Thyroid gland (tissue), 4 donors: ENCODE results near the gene TBC1D23. TPM values are rescaled to one million over a fixed set of nuclear protein-coding genes. Genes with fewer than 3 reads are reported as not detected.
"Not testable (repeated sequence)": the region's sequence is repeated elsewhere in the genome, so short reads cannot be mapped to it uniquely, and the experiment has no call there.

ENCODE experiments used
- DNase-seq, 2 donors: peaks; one replicate each; pipeline ENCODE4 v3.0.0-alpha.2; 2019
- H3K27ac ChIP-seq, 3 donors: fragments of 200-600 bp; sonication (generic); 1 replicate in 2 of 3; 2 replicates in 1 of 3; pipeline ENCODE4 v1.5.1; 2016 to 2019; ENCODE audit warnings: mild to moderate bottlenecking in 1 of 3, moderate library complexity in 1 of 3
- H3K27me3 ChIP-seq: fragments of 200-600 bp; sonication (generic); one replicate; pipeline ENCODE4 v1.5.1; 2019
- H3K36me3 ChIP-seq, 2 donors: fragments of 200-600 bp; sonication (generic); one replicate each; pipeline ENCODE4 v1.5.1; 2016 to 2019
- H3K4me1 ChIP-seq, 2 donors: fragments of 200-600 bp; sonication (generic); one replicate each; pipeline ENCODE4 v1.5.1; 2017 to 2019
- H3K4me3 ChIP-seq, 3 donors: fragments of 200-600 bp; sonication (generic); replicated peaks in 1 of 3; 1 replicate in 2 of 3; 2 replicates in 1 of 3; pipeline ENCODE4 v1.5.1; 2016; ENCODE audit warnings: mild to moderate bottlenecking in 1 of 3
- H3K9me3 ChIP-seq: fragments of 200-600 bp; sonication (generic); one replicate; pipeline ENCODE4 v1.5.1; 2017
- POLR2A ChIP-seq, 2 donors: fragments of 450-650 bp; IDR thresholded peaks; one replicate each; pipeline ENCODE4 v1.6.1; 2017; ENCODE audit warnings: antibody characterized with exemption in 2 of 2, mild to moderate bottlenecking in 2 of 2, moderate library complexity in 1 of 2
- WGBS, 2 donors: methylation state at CpG; one replicate each; pipeline ENCODE4 v1.1.5; 2017; 5-methylcytosine and 5-hydroxymethylcytosine counted together
- intact Hi-C: fragments of 100-400 bp; cut with DNase I; formaldehyde crosslinking; loops from one replicate; pipeline ENCODE4 v1.15.1; 2023
- total RNA-seq, 4 donors: library from RNA; depleted of rRNA; stranded (reverse); fragments of >200 nt; gene quantifications; one replicate each; pipeline ENCODE4 v1.2.3, GENCODE V29; 2016
- TF ChIP-seq, protein P1 (sequence below), 6 experiments: fragments of 200-600 bp in 3 of 6; fragments of 450-650 bp in 3 of 6; sonication (generic) in 3 of 6; IDR thresholded peaks; one replicate each; pipeline ENCODE4 v1.5.1; 2016 to 2019; ENCODE audit warnings: antibody characterized with exemption in 6 of 6, mild to moderate bottlenecking in 2 of 6, inconsistent platforms in 1 of 6, moderate library complexity in 1 of 6

Gene TBC1D23
- total RNA-seq, 4 donors from 2014 or later, result 35.9 to 104 (median 63.7) TPM

DNA sequence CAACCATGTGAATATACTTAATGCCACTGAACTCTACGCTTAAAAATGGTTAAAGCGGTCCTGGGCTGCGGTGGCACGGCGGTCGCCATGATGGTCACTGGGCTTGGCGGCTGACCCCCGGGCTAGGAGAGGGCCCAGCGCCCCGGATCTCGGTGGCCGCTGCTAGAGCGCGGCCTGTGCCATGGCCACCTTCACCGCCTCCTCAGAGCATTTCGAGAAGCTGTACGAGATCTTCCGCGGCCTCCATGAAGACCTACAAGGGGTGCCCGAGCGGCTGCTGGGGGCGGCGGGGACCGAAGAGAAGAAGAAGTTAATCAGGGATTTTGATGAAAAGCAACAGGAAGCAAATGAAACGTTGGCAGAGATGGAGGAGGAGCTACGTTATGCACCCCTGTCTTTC, 35.6 kb upstream of the TBC1D23 start:
- Histone ChIP-seq H3K36me3 (no peaks in the 10 kb centered on the region), H3K27ac (no peak overlapping the region), H3K4me3 (no peak overlapping the region), H3K27me3 (no peaks in the 10 kb centered on the region), H3K4me1 (no peaks in the 10 kb centered on the region), H3K9me3 (no peaks in the 10 kb centered on the region)
- WGBS, 2 donors, result 92 to 97% methylated on average over 26 of the region's 26 CpGs
- TF ChIP-seq POLR2A (IDR thresholded peaks at IDR 0.05), result no peak
- TF ChIP-seq, protein P1, sequence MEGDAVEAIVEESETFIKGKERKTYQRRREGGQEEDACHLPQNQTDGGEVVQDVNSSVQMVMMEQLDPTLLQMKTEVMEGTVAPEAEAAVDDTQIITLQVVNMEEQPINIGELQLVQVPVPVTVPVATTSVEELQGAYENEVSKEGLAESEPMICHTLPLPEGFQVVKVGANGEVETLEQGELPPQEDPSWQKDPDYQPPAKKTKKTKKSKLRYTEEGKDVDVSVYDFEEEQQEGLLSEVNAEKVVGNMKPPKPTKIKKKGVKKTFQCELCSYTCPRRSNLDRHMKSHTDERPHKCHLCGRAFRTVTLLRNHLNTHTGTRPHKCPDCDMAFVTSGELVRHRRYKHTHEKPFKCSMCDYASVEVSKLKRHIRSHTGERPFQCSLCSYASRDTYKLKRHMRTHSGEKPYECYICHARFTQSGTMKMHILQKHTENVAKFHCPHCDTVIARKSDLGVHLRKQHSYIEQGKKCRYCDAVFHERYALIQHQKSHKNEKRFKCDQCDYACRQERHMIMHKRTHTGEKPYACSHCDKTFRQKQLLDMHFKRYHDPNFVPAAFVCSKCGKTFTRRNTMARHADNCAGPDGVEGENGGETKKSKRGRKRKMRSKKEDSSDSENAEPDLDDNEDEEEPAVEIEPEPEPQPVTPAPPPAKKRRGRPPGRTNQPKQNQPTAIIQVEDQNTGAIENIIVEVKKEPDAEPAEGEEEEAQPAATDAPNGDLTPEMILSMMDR (IDR thresholded peaks at IDR 0.05), result no peak
- DNase-seq, result no peak
- intact Hi-C loops, result no loop called here

DNA sequence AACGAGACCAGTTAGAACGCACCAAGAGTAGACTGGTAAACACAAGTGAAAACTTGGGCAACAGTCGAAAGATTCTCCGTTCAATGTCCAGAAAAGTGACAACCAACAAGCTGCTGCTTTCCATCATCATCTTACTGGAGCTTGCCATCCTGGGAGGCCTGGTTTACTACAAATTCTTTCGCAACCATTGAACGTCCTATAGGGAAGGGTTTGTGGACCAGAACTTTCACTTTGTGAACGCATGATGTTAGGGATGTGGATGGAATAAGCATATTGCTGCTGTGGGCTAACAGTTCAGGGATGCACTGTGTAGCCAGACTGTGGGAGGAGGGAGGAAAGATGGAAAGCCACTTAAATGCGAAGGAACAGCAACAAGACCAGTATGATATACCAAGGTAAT, 34.9 kb upstream of the TBC1D23 start:
- no peak for DNase-seq
- Histone ChIP-seq H3K36me3 (no peaks in the 10 kb centered on the region), H3K9me3 (no peaks in the 10 kb centered on the region), H3K4me3 (no peak overlapping the region), H3K27ac (no peak overlapping the region), H3K27me3 (no peaks in the 10 kb centered on the region), H3K4me1 (no peaks in the 10 kb centered on the region)
- TF ChIP-seq POLR2A (IDR thresholded peaks at IDR 0.05), result no peak
- TF ChIP-seq, protein P1 (IDR thresholded peaks at IDR 0.05), result no peak
- intact Hi-C loops, result no loop called here
- 93 to 97% methylated on average over 8 of the region's 8 CpGs for WGBS, 2 donors

DNA sequence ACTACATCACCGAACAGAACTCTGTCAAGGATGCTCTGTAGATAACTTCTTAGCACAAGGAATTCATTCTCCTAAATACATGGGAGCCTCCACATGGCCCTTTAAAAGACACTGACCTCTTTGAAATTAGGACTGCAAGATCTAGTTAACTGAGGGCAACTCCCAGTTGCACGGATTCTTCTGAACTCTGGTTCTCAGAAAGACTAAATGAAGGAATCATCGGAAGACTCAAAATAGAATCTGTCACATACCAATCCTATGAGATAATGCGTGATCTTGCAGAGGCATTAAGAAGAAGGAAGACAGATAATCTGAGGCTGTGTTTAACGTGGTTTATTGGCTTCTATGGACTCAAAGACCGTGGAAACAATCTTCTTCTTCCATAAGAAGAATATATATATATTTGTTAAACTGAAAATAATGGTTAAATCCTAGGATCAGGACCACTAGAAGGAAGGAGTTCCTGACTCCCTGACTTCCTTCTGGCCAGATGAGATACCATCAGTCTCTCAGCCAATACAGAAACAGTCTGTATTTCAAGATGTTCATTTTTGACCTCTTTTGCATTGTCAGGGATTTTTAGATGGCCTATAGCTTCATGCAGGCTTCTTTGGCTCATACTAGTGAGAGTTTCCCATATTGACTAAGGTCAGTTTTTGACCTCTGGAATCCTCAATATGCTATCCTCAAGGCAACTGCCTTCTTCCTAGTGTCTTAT, 33.9 kb upstream of the TBC1D23 start:
- Histone ChIP-seq H3K27me3 (no peaks in the 10 kb centered on the region), H3K4me3 (no peak overlapping the region), H3K9me3 (no peaks in the 10 kb centered on the region), H3K36me3 (no peaks in the 10 kb centered on the region), H3K27ac (no peak overlapping the region), H3K4me1 (no peaks in the 10 kb centered on the region)
- TF ChIP-seq, protein P1 (IDR thresholded peaks at IDR 0.05), result no peak
- no peak for TF ChIP-seq POLR2A (IDR thresholded peaks at IDR 0.05)
- 74% methylated on average over 6 of the region's 6 CpGs for WGBS, 2 donors
- intact Hi-C loops, result no loop called here
- DNase-seq, result no peak

DNA sequence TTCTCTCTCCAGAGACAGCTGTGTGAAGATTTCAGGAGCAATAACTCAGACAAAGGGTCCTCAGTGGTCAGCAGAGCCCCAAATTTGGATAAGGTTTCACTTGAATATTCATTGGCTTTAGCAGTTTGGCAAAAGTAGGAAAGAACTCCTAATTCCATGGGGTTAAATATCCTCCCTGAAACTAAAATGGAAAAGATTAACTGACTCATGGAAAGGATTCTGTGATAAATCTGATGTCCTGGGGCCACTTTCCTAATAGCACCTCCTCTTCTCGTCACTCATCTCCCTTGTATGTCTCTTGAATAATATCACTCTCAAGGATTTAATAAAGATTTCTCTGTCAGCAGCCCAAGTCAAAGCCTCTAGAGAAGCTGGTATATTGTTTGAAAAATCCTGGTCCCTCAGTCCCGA, 33.3 kb upstream of the TBC1D23 start:
- intact Hi-C loops, result no loop called here
- WGBS, 2 donors, result 80 to 93% methylated on average over 2 of the region's 2 CpGs

DNA sequence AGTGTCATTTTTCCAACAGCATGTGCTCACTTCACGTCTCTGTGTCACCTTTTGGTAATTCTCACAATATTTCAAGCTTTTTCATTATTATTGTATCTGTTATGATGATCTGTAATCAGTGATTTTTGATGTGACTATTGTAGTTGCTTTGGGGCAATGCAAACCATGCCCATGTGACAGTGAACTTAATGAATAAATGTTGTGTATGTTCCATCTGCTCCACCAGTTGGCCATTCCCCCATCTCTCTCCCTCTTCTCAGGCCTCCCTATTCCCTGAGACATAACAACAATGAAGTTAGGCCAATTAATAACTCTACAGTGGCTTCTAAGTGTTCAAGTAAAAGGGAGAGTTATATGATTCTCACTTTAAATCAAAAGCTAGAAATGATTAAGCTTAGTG, 32.5 kb upstream of the TBC1D23 start:
- 86 to 89% methylated on average over 1 of the region's 1 CpG for WGBS, 2 donors
- no peaks in the 10 kb centered on the region for H3K27me3 ChIP-seq
- TF ChIP-seq POLR2A (IDR thresholded peaks at IDR 0.05), result no peak
- TF ChIP-seq, protein P1 (IDR thresholded peaks at IDR 0.05), result no peak
- intact Hi-C loops, result no loop called here
- H3K4me3 ChIP-seq, result no peak overlapping the region
- no peak for DNase-seq
- H3K36me3 ChIP-seq, result no peaks in the 10 kb centered on the region
- no peaks in the 10 kb centered on the region for H3K4me1 ChIP-seq
- H3K9me3 ChIP-seq, result no peaks in the 10 kb centered on the region
- H3K27ac ChIP-seq, result no peak overlapping the region

More for the DNA sequence above, 33.3 kb upstream of the TBC1D23 start:
- no peak overlapping the region for H3K27ac ChIP-seq
- DNase-seq, result no peak
- H3K4me1 ChIP-seq, result no peaks in the 10 kb centered on the region
- no peaks in the 10 kb centered on the region for H3K27me3 ChIP-seq
- no peaks in the 10 kb centered on the region for H3K9me3 ChIP-seq
- no peak for TF ChIP-seq POLR2A (IDR thresholded peaks at IDR 0.05)
- TF ChIP-seq, protein P1 (IDR thresholded peaks at IDR 0.05), result no peak
- no peak overlapping the region for H3K4me3 ChIP-seq
- H3K36me3 ChIP-seq, result no peaks in the 10 kb centered on the region

DNA sequence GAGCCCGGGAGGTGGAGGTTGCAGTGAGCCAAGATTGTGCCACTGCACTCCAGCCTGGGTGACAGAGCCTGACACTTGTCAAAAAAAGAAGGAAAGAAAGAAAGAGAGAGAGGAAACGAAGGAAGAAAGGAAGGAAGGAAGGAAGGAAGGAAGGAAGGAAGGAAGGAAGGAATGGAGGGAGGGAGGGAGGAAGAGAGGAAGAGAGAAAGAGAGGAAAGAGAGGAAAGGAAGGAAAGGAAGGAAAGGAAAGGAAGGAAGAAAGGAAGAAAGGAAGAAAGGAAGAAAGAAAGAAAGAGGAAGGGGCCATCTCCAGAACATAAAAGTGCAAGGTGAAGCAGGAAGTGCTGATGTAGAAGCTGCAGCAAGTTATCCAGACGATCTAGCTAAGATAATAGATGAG, 31.6 kb upstream of the TBC1D23 start:
- WGBS, 2 donors, result 81% methylated on average over 3 of the region's 3 CpGs
- H3K4me3 ChIP-seq, H3K9me3 ChIP-seq, H3K4me1 ChIP-seq, DNase-seq, H3K27me3 ChIP-seq, H3K27ac ChIP-seq, H3K36me3 ChIP-seq, intact Hi-C loops: not testable (repeated sequence)
